Hematopoietic multipotent progenitor cell treated with erythropoietin and hydrocortisone succinate and interleukin-3 and kit ligand, for 17 days (in vitro differentiated cells): Measurements from ENCODE around the gene ZNF280D.
"Not testable (repeated sequence)": the region's sequence is repeated elsewhere in the genome, so short reads cannot be mapped to it uniquely, and the experiment has no call there.

Experiments
- DNase-seq: peaks from one replicate; pipeline ENCODE4 v3.0.0-alpha.2; 2015; ENCODE audit warnings: low spot score

Gene ZNF280D, protein sequence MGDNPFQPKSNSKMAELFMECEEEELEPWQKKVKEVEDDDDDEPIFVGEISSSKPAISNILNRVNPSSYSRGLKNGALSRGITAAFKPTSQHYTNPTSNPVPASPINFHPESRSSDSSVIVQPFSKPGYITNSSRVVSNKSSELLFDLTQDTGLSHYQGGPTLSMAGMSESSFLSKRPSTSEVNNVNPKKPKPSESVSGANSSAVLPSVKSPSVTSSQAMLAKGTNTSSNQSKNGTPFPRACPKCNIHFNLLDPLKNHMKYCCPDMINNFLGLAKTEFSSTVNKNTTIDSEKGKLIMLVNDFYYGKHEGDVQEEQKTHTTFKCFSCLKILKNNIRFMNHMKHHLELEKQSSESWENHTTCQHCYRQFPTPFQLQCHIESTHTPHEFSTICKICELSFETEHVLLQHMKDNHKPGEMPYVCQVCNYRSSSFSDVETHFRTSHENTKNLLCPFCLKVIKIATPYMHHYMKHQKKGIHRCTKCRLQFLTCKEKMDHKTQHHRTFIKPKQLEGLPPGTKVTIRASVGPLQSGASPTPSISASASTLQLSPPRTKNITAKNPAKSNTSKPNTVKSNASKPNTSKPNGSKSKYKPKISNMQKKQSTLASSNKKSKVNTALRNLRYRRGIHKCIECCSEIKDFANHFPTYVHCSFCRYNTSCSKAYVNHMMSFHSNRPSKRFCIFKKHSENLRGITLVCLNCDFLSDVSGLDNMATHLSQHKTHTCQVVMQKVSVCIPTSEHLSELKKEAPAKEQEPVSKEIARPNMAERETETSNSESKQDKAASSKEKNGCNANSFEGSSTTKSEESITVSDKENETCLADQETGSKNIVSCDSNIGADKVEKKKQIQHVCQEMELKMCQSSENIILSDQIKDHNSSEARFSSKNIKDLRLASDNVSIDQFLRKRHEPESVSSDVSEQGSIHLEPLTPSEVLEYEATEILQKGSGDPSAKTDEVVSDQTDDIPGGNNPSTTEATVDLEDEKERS

DNA sequence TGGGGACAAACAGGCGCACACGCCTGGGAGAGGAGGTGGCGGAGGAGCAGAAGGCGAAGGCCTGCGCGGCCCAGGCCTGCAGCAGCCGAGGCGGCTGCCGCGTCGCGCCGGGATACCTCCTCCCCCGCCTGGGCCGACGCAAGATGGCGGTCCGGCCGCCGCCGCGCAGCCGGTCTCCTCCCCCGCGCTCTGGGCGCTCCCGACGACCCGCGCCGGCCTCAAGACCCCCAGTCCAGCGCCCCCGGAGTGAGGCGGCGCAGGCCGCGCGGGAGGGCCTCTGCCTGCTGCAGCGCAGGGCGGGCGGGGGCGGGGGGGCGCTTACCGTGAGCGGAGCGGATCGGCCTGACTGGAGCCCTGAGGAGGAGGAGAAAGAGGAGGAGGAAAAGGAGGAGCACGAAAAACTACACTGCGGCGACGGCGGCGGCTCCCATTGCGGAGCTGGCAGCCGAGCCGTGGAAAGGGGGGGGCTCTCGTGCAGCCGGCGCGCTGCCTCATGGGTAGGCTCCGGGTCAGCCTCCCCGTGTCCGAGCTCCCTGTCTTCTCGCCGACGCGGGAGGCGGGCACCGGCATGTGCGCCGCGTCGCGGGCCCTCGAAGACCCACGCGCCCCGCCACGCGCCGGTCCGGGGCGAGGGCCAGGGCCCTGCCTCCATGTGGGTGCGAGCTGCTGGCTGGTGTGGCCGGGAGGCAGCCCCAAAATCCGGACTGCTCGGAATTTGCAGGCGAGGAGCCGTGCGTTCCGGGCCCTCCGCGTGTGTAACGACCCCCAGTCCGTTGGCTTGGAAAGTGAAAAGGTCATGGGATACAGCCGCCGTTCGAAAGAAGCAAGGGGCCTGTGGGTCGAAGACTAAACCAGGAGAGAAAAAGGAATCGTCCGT lies at the start of gene ZNF280D:
Gene ZNF280D, minus strand, starts transcription at position 374 of the 877 bp plus-strand sequence. CDS start 26,400 bp downstream, outside the sequence.
- peak; percentile 52 for DNase-seq

DNA sequence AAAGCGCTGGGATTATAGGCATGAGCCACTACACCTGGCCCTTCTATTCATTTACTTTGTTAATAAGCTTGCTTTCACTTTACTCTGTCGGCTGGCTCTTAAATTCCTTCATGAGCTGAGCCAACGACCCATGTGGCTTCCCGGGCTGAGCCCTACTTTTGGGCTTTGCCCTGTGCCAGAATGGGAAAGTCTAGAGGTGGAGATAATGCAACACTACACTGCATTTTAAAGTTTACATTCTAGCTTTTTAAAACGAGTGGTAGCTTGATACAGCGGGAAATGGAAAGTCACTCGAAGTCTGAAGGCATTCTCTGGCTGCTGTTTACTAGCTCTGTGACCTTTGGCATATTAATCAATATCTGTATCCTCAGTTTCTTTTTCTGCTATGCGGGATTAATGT lies 49.0 kb upstream of the ZNF280D start:
- no peak for DNase-seq

DNA sequence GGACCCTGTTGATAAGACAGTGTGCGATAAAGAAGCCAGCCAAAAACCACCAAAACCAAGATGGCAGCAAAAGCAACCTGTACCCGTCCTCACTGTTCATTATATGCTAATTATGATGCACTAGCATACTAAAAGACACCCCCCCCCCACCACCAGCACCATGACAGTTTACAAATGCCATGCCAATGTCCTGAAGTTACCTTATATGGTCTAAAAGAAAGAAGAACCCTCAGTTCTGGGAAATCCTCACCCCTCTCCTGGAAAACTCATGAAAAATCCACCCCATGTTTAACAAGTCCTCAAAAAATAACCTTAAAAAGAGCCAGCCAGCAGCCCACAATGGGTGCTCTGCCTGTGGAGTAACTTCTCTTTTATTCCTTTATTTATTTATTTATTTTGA lies 48.4 kb upstream of the ZNF280D start:
- no peak for DNase-seq

DNA sequence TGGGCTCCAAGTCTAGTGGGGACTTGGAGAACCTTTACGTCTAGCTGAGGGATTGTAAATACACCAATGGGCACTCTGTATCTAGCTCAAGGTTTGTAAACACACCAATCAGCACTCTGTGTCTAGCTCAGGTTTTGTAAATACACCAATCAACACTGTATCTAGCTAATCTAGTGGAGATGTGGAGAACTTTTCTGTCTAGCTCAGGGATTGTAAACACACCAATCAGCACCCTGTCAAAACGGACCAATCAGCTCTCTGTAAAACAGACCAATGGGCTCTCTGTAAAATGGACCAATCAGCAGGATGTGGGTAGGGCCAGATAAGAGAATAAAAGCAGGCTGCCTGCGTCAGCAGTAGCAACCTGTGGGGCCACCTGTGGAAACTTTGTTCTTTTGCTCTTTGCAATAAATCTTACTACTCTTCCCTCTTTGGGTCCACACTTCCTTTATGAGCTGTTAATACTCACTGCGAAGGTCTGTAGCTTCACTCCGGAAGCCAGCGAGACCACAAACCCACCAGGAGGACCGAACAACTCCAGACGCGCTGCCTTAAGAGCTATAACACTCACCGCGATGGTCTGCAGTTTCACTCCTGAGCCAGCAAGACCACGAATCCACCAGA lies 46.9 kb upstream of the ZNF280D start:
- DNase-seq, result not testable (repeated sequence)

DNA sequence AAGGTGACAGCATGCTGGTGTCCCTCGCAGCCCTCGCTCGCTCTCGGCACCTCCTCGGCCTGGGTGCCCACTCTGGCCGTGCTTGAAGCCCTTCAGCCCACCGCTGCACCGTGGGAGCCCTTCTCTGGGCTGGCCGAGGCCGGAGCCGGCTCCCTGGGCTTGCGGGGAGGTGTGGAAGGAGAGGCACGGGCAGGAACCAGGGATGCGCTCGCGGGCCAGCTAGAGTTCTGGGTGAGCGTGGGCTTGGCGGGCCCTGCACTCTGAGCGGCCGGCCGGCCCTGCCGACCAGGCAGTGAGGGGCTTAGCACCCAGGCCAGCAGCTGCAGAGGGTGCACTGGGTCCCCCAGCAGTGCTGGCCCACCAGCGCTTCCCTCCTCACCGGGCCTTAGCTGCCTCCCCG lies 46.1 kb upstream of the ZNF280D start:
- not testable (repeated sequence) for DNase-seq

DNA sequence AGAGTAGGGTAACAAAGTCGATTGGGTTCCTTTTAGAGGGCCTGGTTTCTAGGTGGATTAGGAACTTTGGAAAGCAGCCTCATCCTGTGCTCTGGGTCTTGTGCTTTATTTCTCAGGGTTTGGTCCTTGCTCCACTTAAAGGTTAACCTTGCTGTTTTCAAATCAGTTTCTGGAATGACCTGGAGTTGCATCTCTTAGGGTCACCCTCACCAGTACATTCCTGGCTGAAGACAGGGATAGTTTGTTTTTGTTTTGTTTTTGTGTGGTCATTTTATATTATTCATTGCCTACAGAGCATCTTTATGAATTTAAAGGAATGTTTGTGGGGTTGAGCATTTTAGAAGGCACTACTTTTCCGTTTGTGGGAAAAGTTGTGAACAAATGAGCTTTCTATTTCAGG lies 45.5 kb upstream of the ZNF280D start:
- DNase-seq, result no peak

DNA sequence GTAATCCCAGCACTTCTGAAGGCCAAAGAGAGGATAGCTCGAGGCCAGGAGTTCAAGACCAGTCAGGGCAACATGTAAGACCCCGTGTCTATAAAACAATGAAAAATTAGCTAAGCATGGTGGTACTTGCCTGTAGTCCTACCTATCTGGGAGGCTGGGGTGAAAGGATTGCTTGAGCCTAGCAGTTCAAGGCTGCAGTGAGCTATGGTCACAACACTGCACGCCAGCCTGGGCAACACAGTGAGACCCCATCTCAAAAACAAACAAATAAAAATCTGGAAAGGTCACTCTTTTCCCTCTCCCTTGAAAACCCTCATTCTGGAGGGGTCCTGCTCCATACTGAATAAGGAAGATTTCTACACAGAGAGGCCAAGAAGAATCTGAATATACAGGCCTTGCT lies 43.5 kb upstream of the ZNF280D start:
- DNase-seq, result no peak

DNA sequence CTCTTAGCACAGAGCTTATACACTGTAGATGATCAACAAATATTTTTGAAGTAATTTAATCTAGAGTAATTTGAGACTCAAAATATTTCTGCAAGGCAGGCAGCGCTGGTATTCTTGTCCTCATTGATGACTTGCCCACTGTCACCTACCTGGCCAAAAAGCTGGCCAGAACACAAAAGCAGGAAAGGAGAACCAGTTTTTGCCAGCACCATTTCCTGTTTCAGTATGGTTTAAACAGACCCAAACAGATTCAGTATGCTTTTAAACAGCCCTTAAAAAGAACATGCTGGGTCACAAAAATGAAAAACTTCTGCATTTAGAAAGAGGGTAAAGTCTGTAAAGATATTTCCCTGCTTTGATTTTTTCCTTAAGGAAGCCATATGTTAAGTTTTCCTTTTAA lies 42.3 kb upstream of the ZNF280D start:
- DNase-seq, result no peak

DNA sequence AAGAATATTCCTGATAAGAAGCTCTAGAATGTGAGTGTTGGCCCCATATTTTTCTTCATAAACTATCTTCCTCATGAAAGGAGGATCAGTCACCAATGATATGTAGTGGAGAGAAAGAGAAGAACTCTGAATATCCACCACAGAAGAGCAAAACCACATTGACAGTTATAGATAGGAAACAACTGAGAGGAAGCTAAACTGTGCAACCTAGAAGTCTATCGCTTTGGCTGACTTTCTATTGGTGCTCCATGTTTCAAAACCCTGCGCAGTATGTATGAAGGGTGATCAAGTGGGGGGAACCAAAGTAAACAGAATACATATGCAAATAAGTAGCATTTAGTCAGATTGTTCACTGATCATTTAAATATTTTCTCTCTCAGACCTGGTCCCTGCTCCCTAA lies 41.0 kb upstream of the ZNF280D start:
- no peak for DNase-seq

DNA sequence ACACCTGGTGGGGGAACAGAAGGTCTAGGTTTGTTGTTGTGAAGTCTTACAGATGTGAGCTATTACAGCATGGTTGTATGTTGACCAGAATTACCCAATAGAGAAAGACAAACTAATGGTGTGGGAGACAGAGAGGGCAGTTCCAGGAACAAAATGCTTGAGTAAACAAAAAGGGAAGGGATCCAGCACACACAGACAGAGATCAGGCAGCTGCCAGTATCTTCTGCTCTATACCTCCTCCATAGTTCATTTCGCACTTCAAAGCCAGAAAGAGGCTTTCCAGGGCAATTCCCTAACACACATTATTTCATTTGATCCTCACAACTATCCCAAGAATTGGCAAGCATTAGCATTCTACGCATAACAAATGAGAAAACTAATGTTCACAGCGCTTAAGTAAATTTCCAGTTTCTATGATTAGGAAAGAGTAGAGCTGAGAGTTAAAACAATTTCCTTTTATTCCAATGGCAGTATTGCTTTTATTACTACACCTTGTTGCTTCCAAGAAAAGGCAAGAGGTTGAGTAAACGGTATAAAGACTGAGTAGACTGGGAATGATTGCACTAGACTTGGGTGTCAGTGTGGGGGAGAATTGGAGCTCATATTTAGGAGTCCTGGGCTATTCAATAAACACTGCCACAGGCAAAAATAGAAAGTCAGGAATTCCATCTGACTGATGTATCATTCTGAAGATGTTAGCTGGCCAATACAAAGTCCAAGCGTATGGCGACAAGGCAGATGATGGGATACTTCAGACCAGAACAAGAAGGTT lies 39.7 kb upstream of the ZNF280D start:
- DNase-seq, result no peak

DNA sequence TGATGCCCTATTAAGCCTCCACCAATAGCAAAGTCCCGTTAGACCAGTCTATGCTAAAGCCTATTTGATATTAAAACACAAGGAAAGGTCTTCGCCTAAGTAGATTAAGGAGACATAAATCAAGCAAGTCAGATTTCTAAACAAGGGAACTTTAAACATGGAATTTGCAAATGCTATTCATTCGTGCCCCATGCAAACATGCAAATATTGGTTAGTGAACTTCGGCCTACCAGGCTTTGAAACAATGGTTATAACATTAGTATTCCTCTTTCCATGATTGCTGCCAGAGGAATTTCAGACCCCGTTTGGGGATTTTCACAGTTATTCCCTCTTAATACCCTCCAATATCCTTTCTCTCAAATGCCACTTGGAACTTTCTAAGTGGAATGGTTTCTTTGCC lies 36.9 kb upstream of the ZNF280D start:
- DNase-seq, result no peak

DNA sequence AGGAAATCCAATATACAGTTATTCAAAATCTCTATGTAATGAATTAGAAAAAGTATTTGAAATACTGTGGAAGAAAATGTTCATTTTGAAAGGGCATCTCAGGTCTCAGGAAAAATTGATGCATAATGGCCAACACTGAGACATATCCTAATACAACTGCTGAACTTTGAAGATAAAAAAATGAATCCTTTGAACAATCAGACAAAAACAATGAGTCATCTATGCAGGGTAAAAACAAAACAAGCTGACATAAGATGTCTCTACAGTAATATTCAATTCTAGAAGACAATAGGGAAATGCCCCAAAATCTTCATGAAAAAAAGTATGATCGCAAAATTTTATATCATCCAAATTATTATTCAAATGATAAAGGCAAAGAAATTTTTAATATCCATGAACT lies 34.0 kb upstream of the ZNF280D start:
- no peak for DNase-seq

DNA sequence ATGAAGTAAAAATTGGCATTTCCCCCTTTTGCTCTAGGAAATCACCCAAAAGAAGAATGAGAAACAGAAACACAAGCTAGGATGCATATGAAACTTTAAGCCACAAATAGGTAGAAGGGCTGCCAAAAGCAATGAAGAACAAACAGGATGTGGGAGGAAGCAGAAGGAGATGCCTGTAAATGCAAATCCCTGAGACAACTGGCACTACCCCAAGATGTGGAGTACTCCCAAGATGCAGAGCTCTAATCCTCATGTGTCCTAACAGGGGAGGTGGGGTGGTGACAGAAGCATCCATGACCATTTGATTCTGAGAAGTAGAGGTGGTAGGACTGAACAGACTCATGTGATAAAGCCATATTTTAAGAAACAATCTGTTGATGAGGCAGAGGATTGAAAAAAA lies 31.9 kb upstream of the ZNF280D start:
- DNase-seq, result no peak

DNA sequence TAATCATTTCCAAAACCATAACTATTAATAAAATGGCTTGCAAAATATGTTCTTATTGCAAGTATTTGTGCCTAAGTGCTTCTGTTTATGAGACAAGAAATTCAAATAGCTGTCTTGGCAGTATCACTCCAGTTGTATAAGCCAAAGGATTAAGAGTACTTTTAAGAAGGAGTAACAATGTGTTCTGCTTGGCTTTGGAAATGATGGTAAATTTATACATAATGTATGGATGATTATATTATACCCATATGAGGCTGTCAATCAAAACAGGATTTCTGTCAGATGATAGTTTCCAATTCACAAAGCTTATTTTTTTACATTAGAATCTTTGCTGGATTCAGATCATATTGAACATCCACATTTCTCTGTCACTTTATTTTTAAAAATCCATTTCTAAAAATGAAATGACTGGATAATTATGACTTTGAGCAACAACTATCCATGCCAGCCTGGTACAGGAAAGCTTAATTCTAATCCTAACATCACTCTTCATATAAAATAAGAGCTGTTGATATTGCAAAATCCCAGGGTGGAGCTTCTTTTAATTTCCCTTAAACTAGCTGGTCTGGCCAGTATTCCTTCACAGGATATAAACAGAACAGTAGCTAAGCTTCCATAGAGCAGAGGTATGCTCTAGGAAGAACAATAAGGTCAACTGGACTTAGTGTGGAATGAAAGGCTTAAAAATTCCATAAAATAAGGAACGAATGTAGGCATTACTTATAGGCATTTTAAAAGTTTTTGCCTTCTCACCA lies 30.0 kb upstream of the ZNF280D start:
- no peak for DNase-seq

DNA sequence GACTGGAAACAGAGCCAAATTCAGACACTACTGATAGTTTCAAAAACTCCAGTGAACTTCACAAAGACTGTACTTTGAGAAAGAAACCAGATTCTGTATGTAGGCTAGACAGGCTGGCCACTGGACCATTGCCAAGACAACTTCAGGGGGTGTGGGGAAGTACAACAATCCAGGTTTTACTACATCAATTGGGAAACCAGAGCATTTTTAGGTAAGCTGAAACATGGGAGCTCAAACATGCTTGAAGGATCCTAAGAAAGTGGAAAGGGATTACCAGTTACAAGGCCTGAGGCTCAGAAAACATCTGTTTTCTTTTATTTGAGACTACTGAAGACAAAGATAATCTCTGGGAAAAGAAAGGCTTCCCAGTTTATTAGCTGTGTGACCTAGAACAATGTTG lies 26.9 kb upstream of the ZNF280D start:
- no peak for DNase-seq

DNA sequence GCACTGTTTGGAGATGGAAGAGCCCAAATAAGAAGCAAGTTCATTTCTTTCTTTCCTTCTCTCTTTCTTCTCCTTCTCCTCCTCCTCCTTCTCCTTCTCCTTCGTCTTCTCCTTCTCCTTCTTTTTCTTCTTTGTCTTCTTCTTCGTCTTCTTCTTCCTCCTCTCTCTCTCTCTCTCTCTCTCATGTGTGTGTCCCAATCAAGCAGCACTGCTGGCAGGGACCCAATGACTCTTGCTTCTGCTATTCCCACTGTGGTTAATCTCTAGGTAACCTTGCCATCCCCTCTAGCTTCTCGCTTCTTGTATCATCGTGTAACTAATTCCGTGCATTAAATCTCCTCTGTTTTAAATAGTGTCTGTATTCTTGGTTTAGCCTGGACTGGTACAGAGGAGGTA lies 26.1 kb upstream of the ZNF280D start:
- DNase-seq, result no peak

DNA sequence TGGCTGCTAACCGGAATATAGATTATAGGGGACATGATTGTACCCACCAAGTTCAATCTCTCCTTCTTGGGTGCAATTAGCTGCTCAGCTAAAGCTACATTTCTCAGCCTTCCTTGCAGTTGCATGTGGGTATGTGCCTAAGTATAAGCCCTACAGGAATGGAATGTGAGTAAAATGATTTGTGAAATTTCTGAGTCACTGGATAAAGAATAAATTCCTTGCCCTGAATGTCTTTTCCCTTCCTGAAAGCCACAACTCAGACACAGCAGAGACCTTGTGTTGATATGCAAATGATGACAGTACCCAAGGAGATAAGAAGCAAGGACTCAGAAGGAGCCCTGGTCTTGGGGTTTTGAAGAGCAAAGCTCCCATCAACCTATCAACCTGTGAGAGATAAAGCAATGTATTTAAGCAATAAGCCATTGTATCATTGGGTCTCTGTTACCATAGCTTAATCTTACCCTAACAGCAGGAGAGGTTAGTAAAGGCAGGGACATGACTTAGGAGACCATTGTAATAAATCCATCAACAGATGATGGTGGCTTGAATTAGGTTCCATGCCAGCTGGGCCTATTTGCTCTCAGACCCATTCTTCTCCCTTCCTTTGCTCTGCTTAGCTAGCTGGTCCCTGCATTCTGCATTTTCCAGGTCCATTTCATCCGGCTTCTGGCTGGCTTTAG lies 25.6 kb upstream of the ZNF280D start:
- DNase-seq, result no peak

DNA sequence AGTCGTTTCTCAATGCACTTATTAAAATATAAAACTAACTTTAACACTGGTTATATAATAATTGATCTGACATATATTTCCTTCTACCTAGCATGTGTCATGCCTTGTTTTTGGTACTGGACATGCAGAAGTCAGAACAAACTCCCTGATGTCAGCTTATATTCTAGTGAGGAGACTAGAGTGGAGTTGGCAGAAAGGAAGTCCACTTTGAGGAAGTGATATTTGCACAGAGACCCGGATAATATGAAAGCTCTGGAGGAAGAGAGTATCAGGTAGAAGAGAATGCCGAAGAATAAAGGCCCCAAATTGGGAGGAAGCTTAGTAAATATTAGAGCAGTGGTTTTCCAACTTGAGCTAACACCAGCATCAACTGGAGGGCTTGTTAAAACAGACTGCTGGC lies 24.6 kb upstream of the ZNF280D start:
- no peak for DNase-seq

DNA sequence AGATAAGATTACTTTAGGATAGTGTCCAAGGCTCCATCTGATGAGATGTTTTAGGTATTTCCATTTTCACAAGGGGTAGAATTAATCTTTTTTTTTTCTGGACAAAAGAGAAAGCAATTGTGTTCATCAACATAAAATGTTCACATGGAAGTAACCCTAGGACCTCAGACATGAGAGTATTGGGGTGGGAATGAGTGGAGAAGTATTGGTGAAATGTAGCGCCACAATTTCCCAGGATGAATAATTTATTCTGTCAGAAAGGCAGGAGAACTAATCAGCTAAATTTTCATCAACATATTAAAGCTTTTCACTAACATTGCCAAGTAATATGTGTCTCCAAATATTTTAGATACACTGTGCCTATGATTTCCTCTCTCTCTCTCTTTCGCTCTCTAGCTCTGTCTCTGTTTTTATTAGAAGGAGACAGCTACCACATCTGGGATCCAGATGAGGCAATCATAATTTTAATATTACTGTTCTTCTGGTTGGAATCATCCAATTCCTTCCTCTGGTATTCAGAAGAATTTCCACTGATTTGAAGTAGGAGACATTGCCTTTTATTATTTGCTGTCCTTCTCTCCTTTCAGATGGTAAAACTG lies 21.6 kb upstream of the ZNF280D start:
- DNase-seq, result no peak
